ENCODE data around the gene HIF1A.
"Not testable (repeated sequence)": the region's sequence is repeated elsewhere in the genome, so short reads cannot be mapped to it uniquely, and the experiment has no call there.

The HIF1A gene

DNA sequence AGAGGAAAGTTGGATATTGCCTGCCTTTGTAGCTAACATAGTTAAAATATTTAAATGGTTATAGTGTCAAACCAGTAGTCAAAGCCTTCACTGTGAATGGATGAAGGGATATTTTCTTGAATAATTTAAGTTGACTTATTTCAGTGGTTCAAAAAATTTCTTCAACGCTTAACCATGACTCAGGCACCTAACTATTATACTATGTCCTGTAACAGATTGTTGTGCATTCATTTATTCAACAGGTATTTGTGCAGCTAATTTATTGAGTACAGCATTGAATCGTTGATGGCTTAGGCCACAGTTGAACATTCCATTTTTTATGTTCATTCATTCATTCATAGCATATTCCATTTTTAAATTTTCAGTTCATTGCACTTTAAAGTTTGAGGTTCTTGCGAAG is 9.2 kb downstream of the HIF1A start:
- Histone ChIP-seq H4K20me1 (ENCODE audit: low read depth, low read length) (peaks cover 64% of the 10 kb centered on the region), H3K4me2 (ENCODE audit: low read depth, low read length, poor library complexity, severe bottlenecking) (no peak overlapping the region), H2AFZ (ENCODE audit: low read depth, low read length, severe bottlenecking) (no peak overlapping the region), H3K79me2 (ENCODE audit: insufficient read depth, low read length) (peaks cover 87% of the 10 kb centered on the region), H3K27me3 (ENCODE audit: low read length) (no peaks in the 10 kb centered on the region), H3K4me3 (ENCODE audit: insufficient read depth, low read length, poor library complexity, severe bottlenecking) (no peak overlapping the region), H3F3A (ENCODE audit: insufficient read depth) (peaks cover 9% of the 10 kb centered on the region; the same call in 1 of the 2 replicates), H3K9me3 (ENCODE audit: insufficient read depth, low read length) (no peaks in the 10 kb centered on the region), H3K27ac (ENCODE audit: low read depth, low read length) (no peak overlapping the region), H3K9me2 (replicated peaks; ENCODE audit: insufficient read depth, low read length) (no peaks in the 10 kb centered on the region), H3K9ac (ENCODE audit: low read length) (no peak overlapping the region), H3K36me3 (ENCODE audit: low read length) (peaks cover 19% of the 10 kb centered on the region)
- TF ChIP-seq, protein P1, sequence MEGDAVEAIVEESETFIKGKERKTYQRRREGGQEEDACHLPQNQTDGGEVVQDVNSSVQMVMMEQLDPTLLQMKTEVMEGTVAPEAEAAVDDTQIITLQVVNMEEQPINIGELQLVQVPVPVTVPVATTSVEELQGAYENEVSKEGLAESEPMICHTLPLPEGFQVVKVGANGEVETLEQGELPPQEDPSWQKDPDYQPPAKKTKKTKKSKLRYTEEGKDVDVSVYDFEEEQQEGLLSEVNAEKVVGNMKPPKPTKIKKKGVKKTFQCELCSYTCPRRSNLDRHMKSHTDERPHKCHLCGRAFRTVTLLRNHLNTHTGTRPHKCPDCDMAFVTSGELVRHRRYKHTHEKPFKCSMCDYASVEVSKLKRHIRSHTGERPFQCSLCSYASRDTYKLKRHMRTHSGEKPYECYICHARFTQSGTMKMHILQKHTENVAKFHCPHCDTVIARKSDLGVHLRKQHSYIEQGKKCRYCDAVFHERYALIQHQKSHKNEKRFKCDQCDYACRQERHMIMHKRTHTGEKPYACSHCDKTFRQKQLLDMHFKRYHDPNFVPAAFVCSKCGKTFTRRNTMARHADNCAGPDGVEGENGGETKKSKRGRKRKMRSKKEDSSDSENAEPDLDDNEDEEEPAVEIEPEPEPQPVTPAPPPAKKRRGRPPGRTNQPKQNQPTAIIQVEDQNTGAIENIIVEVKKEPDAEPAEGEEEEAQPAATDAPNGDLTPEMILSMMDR (IDR thresholded peaks at IDR 0.05; ENCODE audit: insufficient read depth, low read length, poor library complexity, severe bottlenecking) = no peak
- no peak for TF ChIP-seq EZH2phosphoT487 (conservative IDR thresholded peaks at IDR 0.05; ENCODE audit: low read length)

DNA sequence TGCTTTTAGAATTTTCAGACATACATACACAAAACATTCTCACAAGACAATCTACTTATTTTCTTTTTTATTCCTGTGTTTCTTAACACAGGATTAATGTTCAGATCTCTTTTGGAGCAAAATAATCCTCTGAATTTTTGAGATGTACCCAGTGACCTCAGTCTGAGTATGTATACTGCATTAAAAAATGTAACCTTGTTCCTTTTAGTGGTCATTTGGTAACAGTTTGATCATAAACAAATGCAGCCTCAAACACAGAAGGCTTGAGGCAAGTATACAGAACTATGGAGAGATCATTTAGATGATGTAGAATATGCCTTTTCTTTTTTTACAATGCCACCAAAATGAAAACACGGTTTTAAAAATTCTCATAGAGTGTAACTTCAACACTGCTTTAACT is 9.7 kb downstream of the HIF1A start:
- no peak overlapping the region for H2AFZ ChIP-seq (ENCODE audit: low read depth, low read length, severe bottlenecking)
- H3F3A ChIP-seq (ENCODE audit: insufficient read depth) = peaks cover 9% of the 10 kb centered on the region; the same call in 1 of the 2 replicates
- no peak overlapping the region for H3K27ac ChIP-seq (ENCODE audit: low read depth, low read length)
- H3K4me2 ChIP-seq (ENCODE audit: low read depth, low read length, poor library complexity, severe bottlenecking) = no peak overlapping the region
- no peak overlapping the region for H3K4me3 ChIP-seq (ENCODE audit: insufficient read depth, low read length, poor library complexity, severe bottlenecking)
- H3K79me2 ChIP-seq (ENCODE audit: insufficient read depth, low read length) = peaks cover 87% of the 10 kb centered on the region
- peaks cover 14% of the 10 kb centered on the region for H3K36me3 ChIP-seq (ENCODE audit: low read length)
- no peaks in the 10 kb centered on the region for H3K9me3 ChIP-seq (ENCODE audit: insufficient read depth, low read length)
- no peaks in the 10 kb centered on the region for H3K9me2 ChIP-seq (replicated peaks; ENCODE audit: insufficient read depth, low read length)
- no peak overlapping the region for H3K9ac ChIP-seq (ENCODE audit: low read length)
- TF ChIP-seq, protein P1 (IDR thresholded peaks at IDR 0.05; ENCODE audit: insufficient read depth, low read length, poor library complexity, severe bottlenecking) = no peak
- no peak for TF ChIP-seq EZH2phosphoT487 (conservative IDR thresholded peaks at IDR 0.05; ENCODE audit: low read length)
- H3K27me3 ChIP-seq (ENCODE audit: low read length) = no peaks in the 10 kb centered on the region
- H4K20me1 ChIP-seq (ENCODE audit: low read depth, low read length) = peaks cover 64% of the 10 kb centered on the region

DNA sequence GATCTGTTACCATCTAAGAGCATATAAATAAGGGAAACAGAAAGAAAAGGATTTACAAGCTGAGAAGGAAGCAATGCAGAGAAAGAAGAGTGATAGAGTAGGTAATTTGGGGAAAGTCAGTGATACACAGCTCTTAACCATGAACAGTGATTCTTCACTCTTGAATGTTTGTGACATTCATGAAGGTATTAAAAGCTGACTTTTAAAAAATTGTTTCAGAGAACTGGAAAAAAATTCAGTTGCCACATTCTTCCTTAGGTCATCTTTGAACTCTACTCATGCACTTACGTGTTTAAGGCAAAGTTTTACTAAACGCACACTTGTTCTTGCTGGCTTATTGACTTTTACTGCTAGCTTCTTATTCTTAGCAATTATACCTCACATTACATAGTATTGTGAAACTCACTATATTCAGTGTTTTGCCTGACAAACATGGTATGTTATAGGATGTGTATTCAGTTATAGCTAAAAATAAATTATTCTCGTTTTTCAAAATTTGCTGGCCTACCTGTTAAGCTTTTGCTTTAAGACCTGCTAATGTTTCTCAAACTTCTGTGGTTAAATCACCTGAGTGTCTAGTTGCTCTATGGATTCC is 10.9 kb downstream of the HIF1A start:
- H3F3A ChIP-seq (ENCODE audit: insufficient read depth) = peaks cover 9% of the 10 kb centered on the region; the same call in 1 of the 2 replicates
- TF ChIP-seq, protein P1 (IDR thresholded peaks at IDR 0.05; ENCODE audit: insufficient read depth, low read length, poor library complexity, severe bottlenecking) = no peak
- no peak for TF ChIP-seq EZH2phosphoT487 (conservative IDR thresholded peaks at IDR 0.05; ENCODE audit: low read length)
- no peak overlapping the region for H2AFZ ChIP-seq (ENCODE audit: low read depth, low read length, severe bottlenecking)
- H3K36me3 ChIP-seq (ENCODE audit: low read length) = peaks cover 6% of the 10 kb centered on the region
- no peak overlapping the region for H3K9ac ChIP-seq (ENCODE audit: low read length)
- no peak overlapping the region for H3K4me3 ChIP-seq (ENCODE audit: insufficient read depth, low read length, poor library complexity, severe bottlenecking)
- H3K4me2 ChIP-seq (ENCODE audit: low read depth, low read length, poor library complexity, severe bottlenecking) = no peak overlapping the region
- no peak overlapping the region for H3K27ac ChIP-seq (ENCODE audit: low read depth, low read length)
- H3K9me2 ChIP-seq (replicated peaks; ENCODE audit: insufficient read depth, low read length) = no peaks in the 10 kb centered on the region
- H4K20me1 ChIP-seq (ENCODE audit: low read depth, low read length) = peaks cover 61% of the 10 kb centered on the region
- no peaks in the 10 kb centered on the region for H3K9me3 ChIP-seq (ENCODE audit: insufficient read depth, low read length)
- H3K79me2 ChIP-seq (ENCODE audit: insufficient read depth, low read length) = peaks cover 87% of the 10 kb centered on the region
- no peaks in the 10 kb centered on the region for H3K27me3 ChIP-seq (ENCODE audit: low read length)

DNA sequence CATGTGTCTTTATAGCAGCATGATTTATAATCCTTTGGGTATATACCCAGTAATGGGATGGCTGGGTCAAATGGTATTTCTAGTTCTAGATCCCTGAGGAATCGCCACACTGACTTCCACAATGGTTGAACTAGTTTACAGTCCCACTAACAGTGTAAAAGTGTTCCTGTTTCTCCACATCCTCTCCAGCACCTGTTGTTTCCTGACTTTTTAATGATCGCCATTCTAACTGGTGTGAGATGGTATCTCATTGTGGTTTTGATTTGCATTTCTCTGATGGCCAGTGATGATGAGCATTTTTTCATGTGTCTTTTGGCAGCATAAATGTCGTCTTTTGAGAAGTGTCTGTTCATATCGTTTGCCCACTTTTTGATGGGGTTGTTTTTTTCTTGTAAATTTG is 12.5 kb downstream of the HIF1A start:
- not testable (repeated sequence) for H3K4me3 ChIP-seq (ENCODE audit: insufficient read depth, low read length, poor library complexity, severe bottlenecking); H3K9me2 ChIP-seq (replicated peaks; ENCODE audit: insufficient read depth, low read length); H3K27me3 ChIP-seq (ENCODE audit: low read length); H3F3A ChIP-seq (ENCODE audit: insufficient read depth); H3K27ac ChIP-seq (ENCODE audit: low read depth, low read length); H3K36me3 ChIP-seq (ENCODE audit: low read length); H3K9me3 ChIP-seq (ENCODE audit: insufficient read depth, low read length); H2AFZ ChIP-seq (ENCODE audit: low read depth, low read length, severe bottlenecking); H3K4me2 ChIP-seq (ENCODE audit: low read depth, low read length, poor library complexity, severe bottlenecking); H3K9ac ChIP-seq (ENCODE audit: low read length)
- H4K20me1 ChIP-seq (ENCODE audit: low read depth, low read length) = peaks cover 68% of the 10 kb centered on the region
- peaks cover 87% of the 10 kb centered on the region for H3K79me2 ChIP-seq (ENCODE audit: insufficient read depth, low read length)

DNA sequence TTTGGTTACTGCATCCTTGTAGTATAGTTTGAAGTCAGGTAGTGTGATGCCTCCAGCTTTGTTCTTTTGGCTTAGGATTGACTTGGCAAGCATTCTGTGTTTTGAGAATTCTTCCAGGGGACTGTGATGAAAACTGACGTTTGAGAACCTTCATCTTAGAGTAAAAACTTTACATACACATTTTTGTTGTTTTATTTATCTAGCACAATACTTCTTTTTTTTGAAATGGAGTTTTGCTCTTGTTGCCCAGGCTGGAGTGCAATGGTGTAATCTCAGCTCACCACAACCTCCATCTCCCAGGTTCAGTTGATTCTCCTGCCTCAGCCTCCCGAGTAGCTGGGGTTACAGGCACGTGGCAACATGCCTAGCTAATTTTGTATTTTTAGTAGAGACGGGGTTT is 13.4 kb downstream of the HIF1A start:
- H2AFZ ChIP-seq (ENCODE audit: low read depth, low read length, severe bottlenecking); H3K36me3 ChIP-seq (ENCODE audit: low read length); H3F3A ChIP-seq (ENCODE audit: insufficient read depth); H3K9me3 ChIP-seq (ENCODE audit: insufficient read depth, low read length); H3K27ac ChIP-seq (ENCODE audit: low read depth, low read length); H3K27me3 ChIP-seq (ENCODE audit: low read length); H3K4me2 ChIP-seq (ENCODE audit: low read depth, low read length, poor library complexity, severe bottlenecking); H3K9me2 ChIP-seq (replicated peaks; ENCODE audit: insufficient read depth, low read length); H3K9ac ChIP-seq (ENCODE audit: low read length); H3K4me3 ChIP-seq (ENCODE audit: insufficient read depth, low read length, poor library complexity, severe bottlenecking): not testable (repeated sequence)
- Histone ChIP-seq H3K79me2 (ENCODE audit: insufficient read depth, low read length) (peaks cover 87% of the 10 kb centered on the region), H4K20me1 (ENCODE audit: low read depth, low read length) (peaks cover 66% of the 10 kb centered on the region)
